GM19023 (cell line): ENCODE measurements around the gene PADI1.

ENCODE experiments used
- ATAC-seq: cut with Tn5 transposase; IDR thresholded peaks from one replicate; pipeline ENCODE4 v1.9.1; 2021; ENCODE audit warnings: mild to moderate bottlenecking, moderate library complexity; ENCODE audit not compliant: unreplicated experiment

Gene PADI1

GRCh38 chr1:17270891-17271765, 66.2 kb downstream of the PADI1 start:
- ATAC-seq: no peak

GRCh38 chr1:17272066-17272465, 67.1 kb downstream of the PADI1 start:
- no peak for ATAC-seq

- no peak for ATAC-seq
Measured at GRCh38 chr1:17272646-17273045, 67.7 kb downstream of the PADI1 start.

- ATAC-seq: no peak
Measured at GRCh38 chr1:17273096-17273495, 68.2 kb downstream of the PADI1 start.

- no peak for ATAC-seq
Measured at GRCh38 chr1:17274186-17275170, 69.5 kb downstream of the PADI1 start.

- ATAC-seq: no peak
Measured at GRCh38 chr1:17276568-17276967, 71.6 kb downstream of the PADI1 start.

- no peak for ATAC-seq
Measured at GRCh38 chr1:17277511-17278159, 72.7 kb downstream of the PADI1 start.

GRCh38 chr1:17278996-17279830, 74.3 kb downstream of the PADI1 start:
- ATAC-seq: no peak

GRCh38 chr1:17280436-17280835, 75.5 kb downstream of the PADI1 start:
- no peak for ATAC-seq

GRCh38 chr1:17280894-17281293, 76.0 kb downstream of the PADI1 start:
- no peak for ATAC-seq

- no peak for ATAC-seq
Measured at GRCh38 chr1:17281775-17282181, 76.8 kb downstream of the PADI1 start.

- no peak for ATAC-seq
Measured at GRCh38 chr1:17282836-17283235, 77.9 kb downstream of the PADI1 start.

- no peak for ATAC-seq
Measured at GRCh38 chr1:17286646-17287045, 81.7 kb downstream of the PADI1 start.

GRCh38 chr1:17287130-17287776, 82.3 kb downstream of the PADI1 start:
- no peak for ATAC-seq

- no peak for ATAC-seq
Measured at GRCh38 chr1:17289721-17290120, 84.8 kb downstream of the PADI1 start.

- no peak for ATAC-seq
Measured at GRCh38 chr1:17290553-17290952, 85.6 kb downstream of the PADI1 start.

- ATAC-seq: no peak
Measured at GRCh38 chr1:17292299-17293160, 87.6 kb downstream of the PADI1 start.

- no peak for ATAC-seq
Measured at GRCh38 chr1:17293681-17294425, 88.9 kb downstream of the PADI1 start.
